Measurements from ENCODE around the gene MRC1. TPM values are rescaled to one million over a fixed set of nuclear protein-coding genes. Genes with fewer than 3 reads are reported as not detected.

Gene MRC1
- total RNA-seq, 1 donor from 2014 or later = not detected

GRCh38 chr10:17821893-17822292, 12.7 kb downstream of the MRC1 start:
- Mint-ChIP-seq H3K4me3 (ENCODE audit: unreplicated experiment) (no peak overlapping the region), H3K4me1 (ENCODE audit: unreplicated experiment) (no peaks in the 10 kb centered on the region), H3K36me3 (ENCODE audit: unreplicated experiment) (no peaks in the 10 kb centered on the region), H3K27ac (ENCODE audit: unreplicated experiment) (no peak overlapping the region), H3K9me3 (ENCODE audit: unreplicated experiment) (no peaks in the 10 kb centered on the region), H3K27me3 (ENCODE audit: unreplicated experiment) (peaks cover 17% of the 10 kb centered on the region)
- TF ChIP-seq CTCF (IDR thresholded peaks at IDR 0.05) = no peak
- no peak for DNase-seq (ENCODE audit: extremely low spot score, unreplicated experiment)

GRCh38 chr10:17831341-17831740, 22.2 kb downstream of the MRC1 start:
- no peak for TF ChIP-seq CTCF (IDR thresholded peaks at IDR 0.05)
- Mint-ChIP-seq H3K27me3 (ENCODE audit: unreplicated experiment) (peaks cover 2% of the 10 kb centered on the region), H3K4me1 (ENCODE audit: unreplicated experiment) (peaks cover 4% of the 10 kb centered on the region), H3K36me3 (ENCODE audit: unreplicated experiment) (no peaks in the 10 kb centered on the region), H3K4me3 (ENCODE audit: unreplicated experiment) (no peak overlapping the region), H3K27ac (ENCODE audit: unreplicated experiment) (no peak overlapping the region), H3K9me3 (ENCODE audit: unreplicated experiment) (no peaks in the 10 kb centered on the region)
- DNase-seq (ENCODE audit: extremely low spot score, unreplicated experiment) = no peak

GRCh38 chr10:17831896-17832295, 22.7 kb downstream of the MRC1 start:
- TF ChIP-seq CTCF (IDR thresholded peaks at IDR 0.05) = no peak
- no peaks in the 10 kb centered on the region for H3K36me3 Mint-ChIP-seq (ENCODE audit: unreplicated experiment)
- H3K9me3 Mint-ChIP-seq (ENCODE audit: unreplicated experiment) = no peaks in the 10 kb centered on the region
- no peak for DNase-seq (ENCODE audit: extremely low spot score, unreplicated experiment)
- H3K27ac Mint-ChIP-seq (ENCODE audit: unreplicated experiment) = no peak overlapping the region
- H3K4me1 Mint-ChIP-seq (ENCODE audit: unreplicated experiment) = peaks cover 7% of the 10 kb centered on the region
- peaks cover 2% of the 10 kb centered on the region for H3K27me3 Mint-ChIP-seq (ENCODE audit: unreplicated experiment)
- H3K4me3 Mint-ChIP-seq (ENCODE audit: unreplicated experiment) = no peak overlapping the region

GRCh38 chr10:17833656-17834055, 24.5 kb downstream of the MRC1 start:
- Mint-ChIP-seq H3K9me3 (ENCODE audit: unreplicated experiment) (no peaks in the 10 kb centered on the region), H3K27me3 (ENCODE audit: unreplicated experiment) (peaks cover 2% of the 10 kb centered on the region), H3K27ac (ENCODE audit: unreplicated experiment) (no peak overlapping the region), H3K36me3 (ENCODE audit: unreplicated experiment) (no peaks in the 10 kb centered on the region), H3K4me3 (ENCODE audit: unreplicated experiment) (no peak overlapping the region), H3K4me1 (ENCODE audit: unreplicated experiment) (peaks cover 11% of the 10 kb centered on the region)
- no peak for DNase-seq (ENCODE audit: extremely low spot score, unreplicated experiment)
- TF ChIP-seq CTCF (IDR thresholded peaks at IDR 0.05) = no peak

- Mint-ChIP-seq H3K4me1 (ENCODE audit: unreplicated experiment) (peaks cover 11% of the 10 kb centered on the region), H3K27ac (ENCODE audit: unreplicated experiment) (no peak overlapping the region), H3K4me3 (ENCODE audit: unreplicated experiment) (no peak overlapping the region), H3K36me3 (ENCODE audit: unreplicated experiment) (no peaks in the 10 kb centered on the region), H3K9me3 (ENCODE audit: unreplicated experiment) (no peaks in the 10 kb centered on the region), H3K27me3 (ENCODE audit: unreplicated experiment) (no peaks in the 10 kb centered on the region)
- no peak for DNase-seq (ENCODE audit: extremely low spot score, unreplicated experiment)
- no peak for TF ChIP-seq CTCF (IDR thresholded peaks at IDR 0.05)
Observed at GRCh38 chr10:17835688-17836087, 26.5 kb downstream of the MRC1 start.

Data from osteocyte (in vitro differentiated cells).